ENCODE measurements around the gene CSRP1. TPM values are rescaled to one million over a fixed set of nuclear protein-coding genes. Genes with fewer than 3 reads are reported as not detected.

CSRP1 gene
- total RNA-seq, 1 donor from 2014 or later = 256 TPM

DNA sequence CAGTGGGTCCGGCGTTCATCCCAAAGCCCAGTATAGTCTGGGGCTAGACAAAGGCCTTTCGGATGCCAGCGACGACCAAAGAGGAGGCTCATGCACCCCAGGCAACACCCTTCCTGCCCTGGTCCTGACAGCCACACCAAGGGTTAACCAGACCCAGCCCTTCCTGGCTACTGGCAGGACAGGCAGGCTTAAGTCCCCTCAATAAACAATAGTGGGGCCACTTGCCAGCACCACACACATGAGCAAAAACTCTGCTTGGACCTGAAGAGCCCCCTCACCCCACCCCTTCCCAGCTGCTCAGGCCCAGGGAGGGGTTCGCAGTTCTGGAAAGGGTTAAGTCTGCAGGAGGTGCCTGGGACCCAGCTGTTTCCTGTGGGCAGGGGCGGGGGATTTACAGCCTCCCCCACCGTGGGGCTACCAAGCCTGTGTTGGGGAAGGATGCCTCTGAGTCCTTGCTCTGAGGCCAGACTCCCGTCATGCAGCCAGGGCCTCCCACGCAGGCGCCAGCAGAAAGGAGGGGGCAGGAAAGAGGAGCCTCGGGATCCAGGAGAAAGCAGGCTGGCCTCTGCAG lies 56.1 kb downstream of the CSRP1 start:
- DNase-seq = peak; percentile 80

DNA sequence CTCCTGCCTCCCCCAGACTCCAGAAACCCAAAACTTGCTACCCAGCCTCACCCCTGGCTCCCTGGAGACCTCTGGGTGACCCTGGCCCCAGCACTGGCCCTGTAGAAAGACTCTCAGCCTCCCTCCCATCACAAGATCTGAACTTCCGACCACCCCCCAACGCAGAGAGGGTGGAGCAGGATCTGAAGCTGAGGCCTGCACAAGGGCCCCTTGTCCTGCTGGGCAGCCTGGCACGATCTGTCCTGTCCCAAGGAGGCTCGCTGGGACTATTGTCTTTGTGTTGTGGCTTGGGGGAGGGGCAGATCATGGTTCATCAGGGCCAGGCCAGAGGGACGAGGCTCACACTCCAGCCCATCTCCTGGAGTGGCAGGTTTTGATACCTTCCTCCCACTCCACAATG lies 57.9 kb downstream of the CSRP1 start:
- DNase-seq = no peak

- peak; percentile 84 for DNase-seq
These were observed 58.7 kb downstream of the CSRP1 start for GRCh38 chr1:201447903-201448871.

- no peak for DNase-seq
These were observed 61.6 kb downstream of the CSRP1 start for GRCh38 chr1:201445310-201445709.

DNA sequence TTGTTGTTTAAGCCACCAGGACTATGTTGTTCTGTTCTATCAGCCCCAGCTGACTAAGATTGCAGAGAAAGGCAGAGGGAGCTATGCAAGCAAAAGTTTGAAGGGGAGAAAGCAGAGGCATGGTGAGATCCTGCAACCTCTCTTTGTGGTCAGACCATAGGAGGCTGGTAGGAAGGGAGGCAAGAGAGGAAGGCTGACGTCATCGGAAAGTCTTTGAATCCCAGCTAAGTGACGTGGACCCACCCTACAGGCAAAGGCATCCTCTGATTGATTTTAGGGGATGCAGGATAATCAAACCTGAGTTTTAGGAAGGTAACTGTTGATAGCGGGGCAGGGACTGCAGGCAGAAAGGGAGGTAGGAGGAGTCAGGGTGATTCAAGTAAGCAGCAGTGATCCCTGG lies 62.1 kb downstream of the CSRP1 start:
- DNase-seq = peak; percentile 54

DNA sequence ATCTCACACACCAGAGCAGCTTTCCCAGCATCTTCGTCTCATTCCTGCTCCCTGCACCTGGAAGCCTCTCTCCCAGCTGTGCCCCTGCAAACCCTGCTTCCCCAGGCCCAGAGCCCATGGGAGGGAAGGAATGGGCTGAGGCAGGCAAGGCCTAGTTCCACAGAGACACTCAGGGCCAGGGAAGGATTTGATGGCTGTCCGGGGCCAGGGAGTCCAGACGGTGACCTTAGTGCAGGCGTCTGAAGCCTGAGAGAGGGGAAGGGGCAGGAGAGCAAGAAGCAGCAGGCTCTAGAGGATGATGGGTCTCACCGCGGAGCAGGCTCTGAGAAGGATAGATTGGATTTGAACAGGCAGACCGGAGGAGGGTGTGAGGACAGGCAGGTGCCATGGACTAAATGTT lies 63.2 kb downstream of the CSRP1 start:
- DNase-seq = no peak

GRCh38 chr1:201436969-201437368 lies 70.0 kb downstream of the CSRP1 start:
- DNase-seq = no peak

- no peak for DNase-seq
These were observed 70.5 kb downstream of the CSRP1 start for GRCh38 chr1:201436393-201436792.

GRCh38 chr1:201434266-201434665 lies 72.7 kb downstream of the CSRP1 start:
- DNase-seq = no peak

- DNase-seq = no peak
These were observed 73.3 kb downstream of the CSRP1 start for GRCh38 chr1:201433609-201434008.

Other genes starting within 250 kb of the CSRP1 start
- gene PKP1, start 223.6 kb downstream of the CSRP1 start, total RNA-seq = 0.19 and 0.85 TPM in 2 replicates
- gene TNNT2, start 129.4 kb downstream of the CSRP1 start, total RNA-seq = not detected in 2 replicates
- 0.09 and 0.68 TPM in 2 replicates for gene LAD1, start 107.8 kb downstream of the CSRP1 start, total RNA-seq
- gene TNNI1, start 85.4 kb downstream of the CSRP1 start, total RNA-seq = not detected in 2 replicates
- gene PHLDA3, start 37.9 kb downstream of the CSRP1 start, total RNA-seq = 29.4 and 56.3 TPM in 2 replicates
- 16.5 and 27.0 TPM in 2 replicates for gene NAV1, start 32.0 kb upstream of the CSRP1 start, total RNA-seq